HG03575 (cell line): ENCODE data around the gene CHERP.
"Not testable (repeated sequence)": the region's sequence is repeated elsewhere in the genome, so short reads cannot be mapped to it uniquely, and the experiment has no call there.

Source experiments
- ATAC-seq: cut with Tn5 transposase; IDR thresholded peaks from one replicate; pipeline ENCODE4 v1.9.1; 2021; ENCODE audit not compliant: unreplicated experiment, insufficient number of reproducible peaks, low FRiP score; ENCODE audit errors: extremely low read depth

CHERP gene

DNA sequence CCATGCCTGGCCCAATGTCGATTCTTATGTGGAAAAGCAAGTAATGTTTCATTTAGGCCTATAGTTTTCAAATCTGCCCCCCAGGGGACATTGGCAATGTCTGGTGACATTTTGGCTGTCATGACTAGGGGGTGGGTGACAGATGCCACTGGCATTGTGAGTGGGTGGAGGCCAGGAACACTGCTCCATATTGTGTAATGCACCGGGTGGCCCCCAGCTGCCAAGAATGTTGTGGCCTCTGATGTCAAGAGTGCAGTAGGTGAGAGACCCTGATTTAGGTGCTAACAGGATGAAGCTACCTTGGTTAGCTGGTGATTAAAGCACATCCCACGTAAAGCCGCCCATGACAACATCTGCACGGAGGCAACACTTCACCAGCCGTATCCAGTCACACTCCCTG is 35.3 kb downstream of the CHERP start:
- no peak for ATAC-seq

GRCh38 chr19:16506161-16506560 is 36.1 kb downstream of the CHERP start:
- not testable (repeated sequence) for ATAC-seq

- ATAC-seq = no peak
These were observed 38.0 kb downstream of the CHERP start for GRCh38 chr19:16504271-16504670.

DNA sequence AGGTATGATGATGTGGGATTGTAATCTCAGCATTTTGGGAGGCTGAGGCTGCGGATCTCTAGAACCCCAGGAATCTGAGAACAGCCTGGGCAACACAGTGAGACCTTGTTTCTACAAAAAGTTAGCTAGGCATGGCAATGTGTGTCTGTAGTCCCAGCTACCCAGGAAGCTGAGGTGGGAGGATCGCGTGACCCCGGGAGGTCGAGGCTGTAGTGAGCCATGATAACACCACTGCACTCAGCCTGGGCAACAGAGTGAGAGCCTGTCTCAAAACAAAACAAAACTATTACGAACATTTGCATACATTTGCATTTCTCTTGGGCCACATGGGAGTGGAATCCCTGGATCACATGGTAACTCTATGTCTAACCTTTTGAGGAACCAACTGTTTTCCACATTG is 44.4 kb downstream of the CHERP start:
- ATAC-seq = no peak

DNA sequence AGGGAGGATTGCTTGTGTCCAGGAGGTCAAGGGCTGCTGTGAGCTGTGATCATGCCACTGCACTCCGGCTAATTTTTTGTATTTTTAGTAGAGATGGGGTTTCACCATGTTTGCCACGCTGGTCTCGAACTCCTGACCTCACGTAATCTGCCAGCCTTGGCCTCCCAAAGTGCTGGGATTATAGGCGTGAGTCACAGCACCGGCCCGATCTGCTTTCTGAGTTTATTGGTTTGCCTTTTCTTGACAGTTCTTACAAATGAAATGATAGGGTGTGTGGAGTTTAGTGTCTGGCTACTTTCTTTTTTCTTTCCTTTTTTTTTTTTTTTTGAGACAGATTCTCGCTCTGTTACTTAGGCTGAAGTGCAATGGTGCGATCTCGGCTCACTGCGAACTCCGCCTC is 45.2 kb downstream of the CHERP start:
- ATAC-seq = no peak

GRCh38 chr19:16496613-16496983 is 45.6 kb downstream of the CHERP start:
- no peak for ATAC-seq

- ATAC-seq = peak; percentile 71
These were observed 46.1 kb downstream of the CHERP start, which contains the start of the genes C19orf44 and CALR3 for GRCh38 chr19:16495982-16496612. C19orf44 (plus strand) TSS chr19:16496394; CDS start chr19:16500793, 4,399 bp downstream. CALR3 (minus strand) TSS chr19:16496167; CDS start chr19:16496129, 38 bp downstream.

GRCh38 chr19:16486476-16486875 is 55.8 kb downstream of the CHERP start:
- not testable (repeated sequence) for ATAC-seq

DNA sequence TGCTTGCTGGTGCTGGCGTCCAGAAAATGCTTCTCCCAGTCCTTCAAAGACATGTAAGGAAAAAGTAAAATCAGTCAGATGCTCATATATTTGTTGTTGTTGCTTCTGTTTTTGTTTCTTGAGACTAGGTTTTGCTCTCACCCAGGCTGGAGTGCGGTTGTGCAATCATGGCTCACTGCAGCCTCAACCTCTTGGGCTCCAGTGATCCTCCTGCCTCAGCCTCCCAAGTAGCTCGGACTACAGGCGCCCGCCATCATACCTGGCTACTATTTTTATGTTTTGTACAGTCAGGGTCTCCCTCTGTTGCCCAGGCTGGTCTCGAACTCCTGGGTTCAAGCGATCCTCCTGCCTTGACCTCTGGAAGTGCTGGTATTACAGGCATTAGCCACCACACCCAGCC is 59.5 kb downstream of the CHERP start:
- no peak for ATAC-seq

DNA sequence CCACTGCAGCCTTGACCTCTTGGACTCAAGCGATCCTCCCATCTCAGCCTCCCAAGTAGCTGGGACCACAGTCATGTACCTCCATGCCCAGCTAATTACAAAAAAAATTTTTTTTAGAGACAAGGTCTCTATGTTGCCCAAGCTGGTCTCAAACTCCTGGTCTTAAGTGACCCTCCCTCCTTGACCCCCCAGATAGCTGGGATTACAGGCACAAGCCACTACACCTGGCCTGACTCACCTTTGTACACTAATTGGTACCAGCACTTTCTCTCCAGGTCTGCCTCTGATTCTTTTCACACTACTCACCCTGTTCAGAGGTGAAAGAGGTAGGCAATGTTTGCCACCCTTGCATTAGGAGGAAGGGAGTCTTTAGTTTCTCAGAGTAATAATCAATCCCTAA is 64.9 kb downstream of the CHERP start:
- no peak for ATAC-seq

- ATAC-seq = no peak
These were observed 65.8 kb downstream of the CHERP start for GRCh38 chr19:16476401-16476800.

DNA sequence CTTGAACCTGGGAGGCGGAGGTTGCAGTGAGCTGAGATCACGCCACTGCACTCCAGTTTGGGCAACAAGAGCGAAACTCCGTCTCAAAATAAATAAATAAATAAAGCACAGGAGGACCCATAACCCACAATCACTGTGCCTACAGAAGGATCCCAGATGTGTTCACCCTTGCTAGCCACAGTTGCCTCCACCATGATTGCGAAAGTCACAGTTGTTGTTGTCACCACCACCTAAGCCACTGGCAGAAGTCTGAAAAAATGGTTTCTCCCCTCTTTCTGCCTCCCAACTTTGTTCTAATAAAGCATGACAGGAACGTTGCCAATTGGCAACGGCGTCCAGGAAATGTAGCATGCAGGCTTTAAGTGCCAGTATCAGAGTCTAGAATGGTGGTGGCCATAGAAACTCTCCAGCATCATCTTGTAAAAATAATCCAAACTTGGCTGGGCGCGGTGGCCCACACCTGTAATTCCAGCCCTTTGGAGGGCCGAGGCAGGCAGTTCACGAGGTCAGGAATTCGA is 68.3 kb downstream of the CHERP start:
- no peak for ATAC-seq

- no peak for ATAC-seq
These were observed 69.2 kb downstream of the CHERP start for GRCh38 chr19:16472992-16473391.

- not testable (repeated sequence) for ATAC-seq
These were observed 69.7 kb downstream of the CHERP start for GRCh38 chr19:16472559-16472899.

DNA sequence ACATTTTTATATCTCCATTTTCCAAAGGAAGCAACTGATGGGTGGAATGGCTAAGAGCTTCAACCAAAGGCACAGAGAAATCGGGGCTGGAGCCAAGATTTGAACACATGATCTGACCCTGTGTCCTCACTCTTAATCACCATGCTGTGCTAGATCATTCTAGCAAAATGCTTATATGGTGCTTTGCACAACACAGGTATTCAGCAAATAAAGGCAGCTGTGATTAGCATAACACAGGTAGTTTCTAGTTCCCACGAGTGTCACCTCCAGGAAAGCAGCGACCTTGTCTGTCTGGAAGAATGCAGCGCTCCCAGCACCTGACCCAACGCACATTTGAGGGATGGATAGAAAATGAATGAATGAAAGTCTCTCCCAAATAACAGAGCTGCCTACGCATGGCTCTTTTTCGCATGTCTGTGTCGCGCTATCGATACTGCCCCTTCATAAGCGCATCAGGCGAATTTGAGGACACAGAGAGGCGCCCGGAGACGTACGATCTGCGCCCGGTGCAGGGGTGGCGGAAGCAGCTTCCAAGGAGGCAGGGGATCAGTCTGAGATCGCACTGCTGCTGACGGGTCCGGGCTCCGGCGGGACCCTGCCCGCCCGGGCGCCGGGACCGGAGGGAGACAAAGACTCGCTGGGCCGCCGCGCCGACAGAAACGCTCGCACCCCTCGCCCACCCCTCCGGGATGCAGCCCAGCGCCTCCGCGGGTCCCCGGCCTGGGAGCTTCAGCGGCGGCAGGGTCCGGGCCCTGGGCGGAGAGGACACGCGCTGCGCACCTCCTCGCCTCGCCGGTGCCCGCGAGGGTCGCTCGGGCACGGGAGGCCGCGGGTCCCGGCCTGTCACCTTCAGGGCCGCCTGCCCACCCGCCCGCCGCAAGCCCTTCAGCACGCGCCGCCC is 71.1 kb downstream of the CHERP start:
- ATAC-seq = no peak

- ATAC-seq = no peak
These were observed 71.7 kb downstream of the CHERP start for GRCh38 chr19:16470541-16470910.
